SU-DHL-6 (cell line): ENCODE measurements around the gene NLRP6.

ENCODE experiments used
- H2AFZ ChIP-seq: fragments of 200-600 bp; sonication (generic); 2 replicates; pipeline ENCODE4 v1.6.1; 2014; ENCODE audit warnings: low read depth, mild to moderate bottlenecking, moderate library complexity, mixed read lengths, antibody characterized with exemption, low read length; ENCODE audit not compliant: severe bottlenecking
- H3F3A ChIP-seq: fragments of 200-600 bp; shearing (Covaris generic); 2 replicates; pipeline ENCODE4 v1.6.0; 2016; ENCODE audit warnings: antibody characterized with exemption, mild to moderate bottlenecking; ENCODE audit not compliant: insufficient read depth
- H3K27ac ChIP-seq: fragments of 200-600 bp; sonication (generic); 2 replicates; pipeline ENCODE4 v1.5.1; 2016; ENCODE audit warnings: low read depth, mild to moderate bottlenecking, low read length, moderate library complexity, mixed read lengths
- H3K27me3 ChIP-seq: fragments of 200-600 bp; sonication (generic), shearing (Covaris generic); 2 replicates; pipeline ENCODE4 v1.6.0; 2014; ENCODE audit warnings: mild to moderate bottlenecking, low read length
- H3K36me3 ChIP-seq: fragments of 200-600 bp; sonication (generic); 2 replicates; pipeline ENCODE4 v1.6.1; 2014; ENCODE audit warnings: mild to moderate bottlenecking, low read length, mixed read lengths
- H3K4me2 ChIP-seq: fragments of 300-600, 200-600 bp; shearing (Covaris generic), sonication (generic); 2 replicates; pipeline ENCODE4 v1.6.0; 2014; ENCODE audit warnings: low read length, low read depth, mild to moderate bottlenecking; ENCODE audit not compliant: poor library complexity, severe bottlenecking
- H3K4me3 ChIP-seq: fragments of 200-600 bp; sonication (generic); 2 replicates; pipeline ENCODE4 v1.5.1; 2014; ENCODE audit warnings: antibody characterized with exemption, low read length, mild to moderate bottlenecking, mixed read lengths; ENCODE audit not compliant: insufficient read depth, poor library complexity, severe bottlenecking
- H3K79me2 ChIP-seq: fragments of 200-600 bp; sonication (generic); 2 replicates; pipeline ENCODE4 v1.6.1; 2014; ENCODE audit warnings: mild to moderate bottlenecking, low read length, moderate library complexity; ENCODE audit not compliant: insufficient read depth
- H3K9ac ChIP-seq: fragments of 200-600 bp; sonication (generic); 2 replicates; pipeline ENCODE4 v1.7.0; 2014; ENCODE audit warnings: mild to moderate bottlenecking, low read length
- H3K9me2 ChIP-seq: fragments of 200-600 bp; sonication (generic); replicated peaks from 2 replicates; pipeline ENCODE4 v1.6.1; 2014; ENCODE audit warnings: low read length; ENCODE audit not compliant: insufficient read depth
- H3K9me3 ChIP-seq: fragments of 200-600 bp; sonication (generic); 2 replicates; pipeline ENCODE4 v1.6.1; 2014; ENCODE audit warnings: low read length, mixed read lengths; ENCODE audit not compliant: insufficient read depth
- H4K20me1 ChIP-seq: fragments of 200-600 bp; sonication (generic); 2 replicates; pipeline ENCODE4 v1.6.1; 2014; ENCODE audit warnings: low read depth, mild to moderate bottlenecking, antibody characterized with exemption, low read length, moderate library complexity, mixed read lengths
- EZH2phosphoT487 ChIP-seq: fragments of 200-600 bp; sonication (generic), shearing (Covaris generic); conservative IDR thresholded peaks from 2 replicates; pipeline ENCODE4 v1.6.1; 2018; ENCODE audit warnings: mild to moderate bottlenecking, antibody characterized with exemption, low read length, moderate library complexity, mixed read lengths
- TF ChIP-seq, protein P1 (sequence below): fragments of 200-600 bp; sonication (generic); IDR thresholded peaks from one replicate; pipeline ENCODE4 v1.5.1; 2017; ENCODE audit warnings: antibody characterized with exemption, mild to moderate bottlenecking, low read length, moderate library complexity; ENCODE audit not compliant: insufficient read depth, poor library complexity, severe bottlenecking

Gene NLRP6

DNA sequence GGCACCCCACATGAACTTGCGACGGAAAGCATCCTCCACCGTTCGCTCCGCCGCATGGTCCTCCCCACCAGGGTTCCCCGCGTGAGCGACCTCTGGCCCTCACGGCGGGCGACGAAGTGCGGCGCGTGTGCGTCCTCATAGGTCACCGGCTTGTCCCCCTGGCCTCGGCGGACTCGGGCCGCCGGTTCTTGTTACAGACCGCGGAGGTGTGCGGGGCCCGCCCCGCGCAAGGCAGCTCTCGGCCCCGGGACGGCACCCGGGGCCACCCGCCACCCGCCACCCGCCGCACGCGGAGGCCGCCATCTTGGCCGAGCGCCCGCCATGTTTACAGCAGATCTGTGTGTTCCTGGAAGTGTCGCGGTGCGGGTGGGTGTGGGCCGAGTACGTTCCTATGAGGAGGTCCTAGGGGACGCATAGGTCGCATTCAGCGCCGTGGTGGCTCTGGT, 25.9 kb downstream of the NLRP6 start:
- no peaks in the 10 kb centered on the region for H4K20me1 ChIP-seq
- H3K27me3 ChIP-seq, result no peaks in the 10 kb centered on the region
- H3K9me3 ChIP-seq, result no peaks in the 10 kb centered on the region
- no peaks in the 10 kb centered on the region; the same call in 1 of the 2 replicates for H3F3A ChIP-seq
- no peak for TF ChIP-seq EZH2phosphoT487
- TF ChIP-seq, protein P1, sequence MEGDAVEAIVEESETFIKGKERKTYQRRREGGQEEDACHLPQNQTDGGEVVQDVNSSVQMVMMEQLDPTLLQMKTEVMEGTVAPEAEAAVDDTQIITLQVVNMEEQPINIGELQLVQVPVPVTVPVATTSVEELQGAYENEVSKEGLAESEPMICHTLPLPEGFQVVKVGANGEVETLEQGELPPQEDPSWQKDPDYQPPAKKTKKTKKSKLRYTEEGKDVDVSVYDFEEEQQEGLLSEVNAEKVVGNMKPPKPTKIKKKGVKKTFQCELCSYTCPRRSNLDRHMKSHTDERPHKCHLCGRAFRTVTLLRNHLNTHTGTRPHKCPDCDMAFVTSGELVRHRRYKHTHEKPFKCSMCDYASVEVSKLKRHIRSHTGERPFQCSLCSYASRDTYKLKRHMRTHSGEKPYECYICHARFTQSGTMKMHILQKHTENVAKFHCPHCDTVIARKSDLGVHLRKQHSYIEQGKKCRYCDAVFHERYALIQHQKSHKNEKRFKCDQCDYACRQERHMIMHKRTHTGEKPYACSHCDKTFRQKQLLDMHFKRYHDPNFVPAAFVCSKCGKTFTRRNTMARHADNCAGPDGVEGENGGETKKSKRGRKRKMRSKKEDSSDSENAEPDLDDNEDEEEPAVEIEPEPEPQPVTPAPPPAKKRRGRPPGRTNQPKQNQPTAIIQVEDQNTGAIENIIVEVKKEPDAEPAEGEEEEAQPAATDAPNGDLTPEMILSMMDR, result no peak
- H3K9ac ChIP-seq, result no peak overlapping the region
- no peak overlapping the region for H3K4me3 ChIP-seq
- no peaks in the 10 kb centered on the region for H3K79me2 ChIP-seq
- no peaks in the 10 kb centered on the region for H3K36me3 ChIP-seq
- no peak overlapping the region for H3K4me2 ChIP-seq
- H2AFZ ChIP-seq, result no peak overlapping the region
- H3K27ac ChIP-seq, result no peak overlapping the region
- no peaks in the 10 kb centered on the region for H3K9me2 ChIP-seq

GRCh38 chr11:304915-305843, 27.0 kb downstream of the NLRP6 start:
- Histone ChIP-seq H3K4me2 (no peak overlapping the region), H2AFZ (no peak overlapping the region), H3K4me3 (no peak overlapping the region)

GRCh38 chr11:305844-306211, 27.6 kb downstream of the NLRP6 start:
- no peaks in the 10 kb centered on the region for H3K36me3 ChIP-seq
- no peaks in the 10 kb centered on the region for H3K9me2 ChIP-seq
- H3K9me3 ChIP-seq, result no peaks in the 10 kb centered on the region
- TF ChIP-seq, protein P1, result no peak
- TF ChIP-seq EZH2phosphoT487, result no peak
- no peaks in the 10 kb centered on the region; the same call in 1 of the 2 replicates for H3F3A ChIP-seq
- H3K27ac ChIP-seq, result no peak overlapping the region
- no peak overlapping the region for H3K9ac ChIP-seq
- no peak overlapping the region for H3K4me3 ChIP-seq
- H2AFZ ChIP-seq, result no peak overlapping the region
- H3K4me2 ChIP-seq, result no peak overlapping the region
- H3K27me3 ChIP-seq, result no peaks in the 10 kb centered on the region
- H4K20me1 ChIP-seq, result no peaks in the 10 kb centered on the region
- no peaks in the 10 kb centered on the region for H3K79me2 ChIP-seq

More at GRCh38 chr11:304915-305843, 27.0 kb downstream of the NLRP6 start:
- Histone ChIP-seq H3K9me3 (no peaks in the 10 kb centered on the region), H3K36me3 (no peaks in the 10 kb centered on the region), H3K27ac (no peak overlapping the region), H3K79me2 (no peaks in the 10 kb centered on the region), H3K9ac (no peak overlapping the region), H3F3A (no peaks in the 10 kb centered on the region; the same call in 1 of the 2 replicates), H4K20me1 (no peaks in the 10 kb centered on the region), H3K9me2 (no peaks in the 10 kb centered on the region), H3K27me3 (no peaks in the 10 kb centered on the region)
- TF ChIP-seq, protein P1, result peak; percentile 62
- TF ChIP-seq EZH2phosphoT487, result no peak
